ENCODE measurements around the gene ITGBL1. TPM values are rescaled to one million over a fixed set of nuclear protein-coding genes. Genes with fewer than 3 reads are reported as not detected.

The ITGBL1 gene
- total and polyA plus RNA-seq, 2 of the 4 experiments (the other 2 are of a cell fraction), result 22.2 to 24.2 TPM

DNA sequence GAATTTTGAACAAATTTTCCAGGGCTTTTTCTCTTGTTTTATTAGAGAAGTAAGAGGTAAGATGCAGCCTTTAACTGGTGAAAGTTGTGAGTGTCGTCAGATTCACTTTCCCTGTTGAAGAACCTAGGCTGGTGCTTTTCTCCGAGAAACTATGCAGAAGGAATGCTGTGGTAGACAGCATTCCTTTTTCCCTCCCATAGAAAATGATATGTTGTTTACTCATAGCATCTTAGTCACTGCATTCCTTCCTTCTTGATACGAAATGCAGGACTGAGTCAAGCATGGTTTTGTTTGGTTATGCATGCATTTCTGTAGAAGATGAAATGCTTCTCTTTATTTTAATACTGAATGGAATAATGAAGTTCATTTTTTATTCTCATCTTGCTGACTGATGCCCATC, 3.4 kb downstream of the ITGBL1 start:
- Histone ChIP-seq H2AK9ac (replicated peaks; ENCODE audit: low read depth, low read length, poor library complexity) (no peak overlapping the region), H3K9me1 (ENCODE audit: insufficient read depth, low read length) (peaks cover 2% of the 10 kb centered on the region), H3K23ac (ENCODE audit: low read depth, low read length) (0 out of 2 replicates have a peak overlapping the region, but pooled peaks have one; percentile 64), H3K56ac (ENCODE audit: extremely low read depth, insufficient read depth, low read length) (peak overlapping the region; percentile 86), H3K79me1 (ENCODE audit: low read depth in 1 of 2, low read length in 2 of 2) (no peaks in the 10 kb centered on the region; a peak in 1 of 4 replicates), H2BK120ac (ENCODE audit: low read depth, low read length) (peak overlapping the region; percentile 97), H3K27me3 (ENCODE audit: control insufficient read depth, insufficient read depth, low read length) (no peaks in the 10 kb centered on the region), H2BK20ac (ENCODE audit: low read depth, low read length) (peak overlapping the region; percentile 97), H3K4me1 (ENCODE audit: control insufficient read depth, insufficient read depth, low read length) (peaks cover 28% of the 10 kb centered on the region), H3K4me2 (ENCODE audit: low read depth, low read length) (peak overlapping the region; percentile 66), H3K9me3 (ENCODE audit: control insufficient read depth, insufficient read depth, low read length) (no peaks in the 10 kb centered on the region), H3K9ac (ENCODE audit: low read depth, low read length) (no peak overlapping the region), H4K8ac (ENCODE audit: low read depth in 2 of 2, low read length in 2 of 2) (peak overlapping the region; percentile 85 to 86; a peak in 2 of 4 replicates), H2BK5ac (ENCODE audit: low read depth, low read length, poor library complexity, severe bottlenecking) (peak overlapping the region; percentile 96), H4K91ac (ENCODE audit: insufficient read depth, low read depth, low read length) (peak overlapping the region; percentile 96), H3K4me3 (ENCODE audit: insufficient read depth, low read depth, low read length) (no peak overlapping the region), H2BK15ac (ENCODE audit: low read depth, low read length) (peak overlapping the region; percentile 35; the same call in 1 of the 3 replicates), H3K4ac (ENCODE audit: low read depth, low read length) (peak overlapping the region; percentile 91), H3K36me3 (ENCODE audit: control insufficient read depth, insufficient read depth, low read length) (no peaks in the 10 kb centered on the region), H4K5ac (ENCODE audit: low read depth, low read length) (peak overlapping the region; percentile 87), H3K18ac (ENCODE audit: low read depth, low read length) (peak overlapping the region; percentile 91), H2AK5ac (ENCODE audit: low read depth, low read length) (peak overlapping the region; percentile 88), H2AFZ (replicated peaks; ENCODE audit: low read length, poor library complexity) (no peak overlapping the region), H3K27ac (ENCODE audit: insufficient read depth, low read length) (peak overlapping the region; percentile 99), H3K14ac (replicated peaks; ENCODE audit: low read depth, low read length) (peak overlapping the region; percentile 30; the same call in 1 of the 2 replicates), H4K20me1 (ENCODE audit: insufficient read depth, low read length) (no peaks in the 10 kb centered on the region)
- TF ChIP-seq MAZ (IDR thresholded peaks at IDR 0.05; ENCODE audit: borderline replicate concordance, low read depth, low read length) (peak; percentile 41; the same call in 1 of the 2 replicates), MAFK (IDR thresholded peaks at IDR 0.05; ENCODE audit: low read depth, low read length) (peak; percentile 65), FOS (IDR thresholded peaks at IDR 0.05; ENCODE audit: low read depth, low read length) (peak; percentile 95), CEBPB (IDR thresholded peaks at IDR 0.05; ENCODE audit: low read depth, low read length) (peak; percentile 43; the same call in 1 of the 2 replicates), USF2 (IDR thresholded peaks at IDR 0.05; ENCODE audit: low read depth, low read length) (no peak), MXI1 (IDR thresholded peaks at IDR 0.05; ENCODE audit: borderline replicate concordance, low read depth, low read length) (0 out of 2 replicates have a peak, but pooled peaks have one; percentile 16), RCOR1 (IDR thresholded peaks at IDR 0.05; ENCODE audit: insufficient replicate concordance, low read length) (peak; percentile 85), BHLHE40 (IDR thresholded peaks at IDR 0.05; ENCODE audit: low read depth, low read length) (peak; percentile 46; the same call in 1 of the 2 replicates), CHD1 (IDR thresholded peaks at IDR 0.05; ENCODE audit: low read depth, low read length) (peak; percentile 83; the same call in 1 of the 2 replicates), RAD21 (IDR thresholded peaks at IDR 0.05; ENCODE audit: low read length) (0 out of 2 replicates have a peak, but pooled peaks have one; percentile 1)
- TF ChIP-seq, protein P1, sequence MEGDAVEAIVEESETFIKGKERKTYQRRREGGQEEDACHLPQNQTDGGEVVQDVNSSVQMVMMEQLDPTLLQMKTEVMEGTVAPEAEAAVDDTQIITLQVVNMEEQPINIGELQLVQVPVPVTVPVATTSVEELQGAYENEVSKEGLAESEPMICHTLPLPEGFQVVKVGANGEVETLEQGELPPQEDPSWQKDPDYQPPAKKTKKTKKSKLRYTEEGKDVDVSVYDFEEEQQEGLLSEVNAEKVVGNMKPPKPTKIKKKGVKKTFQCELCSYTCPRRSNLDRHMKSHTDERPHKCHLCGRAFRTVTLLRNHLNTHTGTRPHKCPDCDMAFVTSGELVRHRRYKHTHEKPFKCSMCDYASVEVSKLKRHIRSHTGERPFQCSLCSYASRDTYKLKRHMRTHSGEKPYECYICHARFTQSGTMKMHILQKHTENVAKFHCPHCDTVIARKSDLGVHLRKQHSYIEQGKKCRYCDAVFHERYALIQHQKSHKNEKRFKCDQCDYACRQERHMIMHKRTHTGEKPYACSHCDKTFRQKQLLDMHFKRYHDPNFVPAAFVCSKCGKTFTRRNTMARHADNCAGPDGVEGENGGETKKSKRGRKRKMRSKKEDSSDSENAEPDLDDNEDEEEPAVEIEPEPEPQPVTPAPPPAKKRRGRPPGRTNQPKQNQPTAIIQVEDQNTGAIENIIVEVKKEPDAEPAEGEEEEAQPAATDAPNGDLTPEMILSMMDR (conservative IDR thresholded peaks at IDR 0.05; ENCODE audit: low read depth, low read length), result no peak
- intact Hi-C loops (cut with micrococcal nuclease) (loop anchor here (2.0 to 10.0 kb wide), 2 partner anchors 147 to 829 kb away; no protein-coding TSS in a partner anchor), in situ Hi-C loops (cut with MboI; ENCODE audit: low sequenced_read_pairs) (no loop called here), dilution Hi-C loops (cut with HindIII; ENCODE audit: low sequenced_read_pairs, unreplicated experiment) (no loop called here)
- POLR2A ChIA-PET (ENCODE audit: unreplicated experiment), result no interaction called here
- BruUV-seq (replicated peaks), result no TSS peak
- no CpG with 5 or more reads among the region's 3 CpGs for WGBS, 2 experiments (ENCODE audit: extremely low coverage in 2 of 2, insufficient read length in 1 of 2)
- ATAC-seq (ENCODE audit: low read depth) (peak; percentile 78), DNase-seq (peak; percentile 97)
- CTCF ChIA-PET, result no interaction called here

All from IMR-90 (cell line).